ENCODE results near the gene MOB3B.

- TF ChIP-seq REST (IDR thresholded peaks at IDR 0.05; ENCODE audit: insufficient read depth in 1 of 2, low read depth in 2 of 2, low read length in 2 of 2) (no peak), SIN3A (IDR thresholded peaks at IDR 0.05; ENCODE audit: borderline replicate concordance, insufficient read depth, low read length) (no peak), TAF1 (IDR thresholded peaks at IDR 0.05; ENCODE audit: borderline replicate concordance, insufficient read depth, low read length) (no peak)
Observed at GRCh38 chr9:27524236-27524635, 5.4 kb downstream of the MOB3B start, which contains the start of gene IFNK.

All from PFSK-1 (cell line).